RPMI8226 (cell line): Measurements from ENCODE around the gene BCL2L2.

Source experiments
- DNase-seq: peaks from one replicate; pipeline ENCODE4 v3.0.0-alpha.2; 2015

Gene BCL2L2

DNA sequence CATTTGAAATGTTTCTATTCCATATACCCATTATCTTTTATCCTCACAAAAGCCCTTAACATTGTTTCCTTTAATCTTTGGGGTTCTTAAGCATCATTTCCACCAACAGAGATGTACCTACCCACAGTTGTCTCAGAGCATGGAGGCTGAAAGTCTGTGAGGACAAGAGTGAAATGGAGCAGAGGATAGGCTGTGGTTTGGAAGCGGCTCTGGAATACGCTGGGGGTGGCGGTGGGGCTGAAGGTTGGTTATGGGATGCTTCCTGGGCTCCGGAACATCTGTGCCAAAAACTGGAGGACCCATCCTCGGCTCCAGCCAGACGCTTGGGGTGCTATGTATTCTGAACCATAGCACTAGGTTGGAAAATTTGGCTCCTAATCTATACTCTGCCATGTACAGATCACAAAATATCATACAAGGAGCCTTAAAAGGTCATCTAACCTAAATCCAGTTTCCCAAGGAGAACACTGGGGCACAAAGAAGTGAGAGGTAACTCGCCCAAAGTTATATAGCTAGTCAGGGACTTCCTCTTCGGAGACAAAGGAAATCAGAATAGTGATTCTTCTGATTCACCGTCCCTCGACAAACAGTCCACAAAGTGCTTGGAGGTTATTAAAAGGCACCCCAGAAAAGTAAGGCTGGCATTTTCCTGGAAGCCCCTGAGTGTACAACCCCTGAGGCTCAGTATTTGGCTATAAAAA is 6.5 kb upstream of the BCL2L2 start:
- DNase-seq = no peak

DNA sequence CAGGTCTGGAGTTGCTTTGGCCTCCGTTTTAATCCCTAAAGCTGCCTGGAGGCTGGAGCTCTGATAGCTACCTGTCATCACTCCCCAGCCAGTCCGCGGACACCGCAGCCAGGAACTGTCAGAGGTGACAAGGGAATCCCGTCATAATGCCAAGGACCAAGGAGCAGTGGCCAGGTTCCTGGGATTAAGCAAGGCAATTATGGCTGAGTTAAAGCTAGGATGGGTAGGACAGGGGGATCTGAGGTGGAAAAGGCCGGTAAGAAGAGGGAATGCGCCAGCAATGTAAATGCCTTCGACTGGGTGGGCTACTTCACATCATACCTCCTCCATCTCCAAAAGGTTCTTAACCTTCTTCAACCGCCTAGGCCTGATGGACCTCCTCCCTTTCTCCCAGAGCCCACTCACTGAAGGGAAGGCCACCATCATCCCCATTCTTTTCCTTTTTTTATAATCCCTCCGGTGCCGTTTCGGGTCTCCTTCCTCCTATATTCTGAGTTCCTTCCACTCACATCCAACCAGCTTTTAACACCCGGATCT is 5.9 kb upstream of the BCL2L2 start:
- DNase-seq = peak; percentile 8

- DNase-seq = peak; percentile 97
Measured at GRCh38 chr14:23301288-23301968, 5.2 kb upstream of the BCL2L2 start.

DNA sequence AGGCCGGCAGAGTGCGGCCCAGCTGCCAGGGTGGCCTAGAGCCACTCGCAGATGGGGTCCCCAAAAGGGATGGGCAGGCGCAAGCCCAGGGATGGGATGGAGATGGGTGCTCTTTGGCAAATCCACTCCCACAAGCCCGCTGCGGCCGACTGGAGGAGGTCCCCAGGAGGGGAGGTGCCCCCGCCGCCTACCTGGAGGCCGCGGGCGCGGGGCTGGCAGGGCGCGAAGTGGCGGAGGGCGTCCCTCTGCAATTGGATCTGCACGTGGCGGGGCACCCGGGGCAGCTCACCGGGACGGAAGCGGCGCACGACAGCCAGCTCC is 4.7 kb upstream of the BCL2L2 start:
- DNase-seq = no peak

- peak; percentile 88 for DNase-seq
Measured at GRCh38 chr14:23302290-23303225, 4.1 kb upstream of the BCL2L2 start, which contains the start of gene PPP1R3E. Gene PPP1R3E, minus strand, starts transcription at chr14:23302859. Its CDS starts 283 bp downstream, at chr14:23302576.

GRCh38 chr14:23307146-23307530 is 505 bp downstream of the BCL2L2 start:
- no peak for DNase-seq

DNA sequence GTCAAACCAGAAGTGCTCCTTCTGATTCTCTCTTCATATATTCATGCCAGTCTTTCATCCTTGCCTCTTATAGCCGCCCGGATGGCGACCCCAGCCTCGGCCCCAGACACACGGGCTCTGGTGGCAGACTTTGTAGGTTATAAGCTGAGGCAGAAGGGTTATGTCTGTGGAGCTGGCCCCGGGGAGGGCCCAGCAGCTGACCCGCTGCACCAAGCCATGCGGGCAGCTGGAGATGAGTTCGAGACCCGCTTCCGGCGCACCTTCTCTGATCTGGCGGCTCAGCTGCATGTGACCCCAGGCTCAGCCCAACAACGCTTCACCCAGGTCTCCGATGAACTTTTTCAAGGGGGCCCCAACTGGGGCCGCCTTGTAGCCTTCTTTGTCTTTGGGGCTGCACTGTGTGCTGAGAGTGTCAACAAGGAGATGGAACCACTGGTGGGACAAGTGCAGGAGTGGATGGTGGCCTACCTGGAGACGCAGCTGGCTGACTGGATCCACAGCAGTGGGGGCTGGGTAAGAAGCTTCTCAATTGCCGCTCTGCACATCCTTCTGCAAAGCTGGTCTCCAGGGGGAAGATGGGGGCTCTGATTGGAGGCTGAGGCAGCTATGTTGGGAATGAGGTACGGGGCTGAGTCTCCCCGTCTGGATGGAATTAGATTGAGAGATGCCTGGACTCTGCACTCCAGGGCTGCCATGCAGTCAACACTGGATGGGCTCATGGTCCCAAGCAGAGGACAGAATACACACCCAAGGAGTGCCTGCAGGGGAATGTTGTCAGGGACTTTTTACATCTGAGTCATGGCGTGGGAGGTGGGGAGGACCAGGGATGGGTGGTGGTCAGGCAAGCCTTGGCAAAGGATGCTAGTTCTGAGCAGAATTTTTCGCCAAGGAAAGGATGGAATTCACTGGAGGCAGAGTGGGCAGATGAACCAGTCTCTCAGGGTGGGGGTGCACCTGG is 1.3 kb downstream of the BCL2L2 start:
- no peak for DNase-seq

DNA sequence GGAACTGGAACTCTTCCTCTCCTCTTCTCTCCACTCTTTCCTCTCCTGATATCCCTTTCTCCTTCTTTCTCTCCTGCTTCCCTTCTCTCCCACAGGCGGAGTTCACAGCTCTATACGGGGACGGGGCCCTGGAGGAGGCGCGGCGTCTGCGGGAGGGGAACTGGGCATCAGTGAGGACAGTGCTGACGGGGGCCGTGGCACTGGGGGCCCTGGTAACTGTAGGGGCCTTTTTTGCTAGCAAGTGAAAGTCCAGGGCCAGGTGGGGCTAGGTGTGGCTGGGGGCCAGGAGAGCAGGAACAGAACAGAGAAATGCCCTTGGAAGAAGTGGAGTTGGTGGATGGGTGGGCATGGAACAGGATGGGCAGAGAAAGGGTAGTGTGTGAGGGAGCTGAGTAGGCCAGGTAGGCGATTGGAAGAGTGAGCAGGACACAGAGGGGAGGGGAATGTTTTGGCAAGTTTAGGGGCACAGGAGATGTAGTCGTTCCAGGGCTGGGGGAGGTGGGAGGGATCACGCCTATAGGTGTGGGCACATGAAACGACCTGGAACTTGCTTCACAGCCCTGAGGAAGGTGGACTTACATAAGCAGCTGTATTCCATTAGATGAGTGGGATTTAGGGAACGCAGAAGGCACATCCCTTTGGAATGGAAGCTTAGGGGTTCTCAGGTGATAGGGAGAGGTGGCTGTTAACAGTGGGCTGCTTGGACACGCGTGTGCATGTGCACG is 2.2 kb downstream of the BCL2L2 start:
- no peak for DNase-seq

- DNase-seq = no peak
Measured at GRCh38 chr14:23310546-23310945, 3.9 kb downstream of the BCL2L2 start.

DNA sequence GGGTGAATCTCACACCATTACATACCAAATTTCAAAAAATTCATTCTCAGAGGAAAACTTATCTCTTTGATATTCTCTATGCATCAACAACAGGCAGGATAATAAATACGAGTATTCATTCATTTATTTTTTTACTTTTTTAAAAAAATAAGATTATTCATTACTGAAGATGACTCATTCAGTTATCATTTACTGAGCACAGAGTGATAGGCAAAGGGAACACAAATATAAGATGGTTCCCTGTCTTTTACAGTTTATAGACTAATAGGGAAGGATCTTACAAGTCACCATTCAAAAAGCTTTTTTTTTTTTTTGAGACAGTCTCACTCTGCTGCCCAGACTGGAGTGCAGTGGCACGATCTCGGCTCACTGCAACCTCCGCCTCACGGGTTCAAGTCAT is 9.7 kb downstream of the BCL2L2 start:
- no peak for DNase-seq

DNA sequence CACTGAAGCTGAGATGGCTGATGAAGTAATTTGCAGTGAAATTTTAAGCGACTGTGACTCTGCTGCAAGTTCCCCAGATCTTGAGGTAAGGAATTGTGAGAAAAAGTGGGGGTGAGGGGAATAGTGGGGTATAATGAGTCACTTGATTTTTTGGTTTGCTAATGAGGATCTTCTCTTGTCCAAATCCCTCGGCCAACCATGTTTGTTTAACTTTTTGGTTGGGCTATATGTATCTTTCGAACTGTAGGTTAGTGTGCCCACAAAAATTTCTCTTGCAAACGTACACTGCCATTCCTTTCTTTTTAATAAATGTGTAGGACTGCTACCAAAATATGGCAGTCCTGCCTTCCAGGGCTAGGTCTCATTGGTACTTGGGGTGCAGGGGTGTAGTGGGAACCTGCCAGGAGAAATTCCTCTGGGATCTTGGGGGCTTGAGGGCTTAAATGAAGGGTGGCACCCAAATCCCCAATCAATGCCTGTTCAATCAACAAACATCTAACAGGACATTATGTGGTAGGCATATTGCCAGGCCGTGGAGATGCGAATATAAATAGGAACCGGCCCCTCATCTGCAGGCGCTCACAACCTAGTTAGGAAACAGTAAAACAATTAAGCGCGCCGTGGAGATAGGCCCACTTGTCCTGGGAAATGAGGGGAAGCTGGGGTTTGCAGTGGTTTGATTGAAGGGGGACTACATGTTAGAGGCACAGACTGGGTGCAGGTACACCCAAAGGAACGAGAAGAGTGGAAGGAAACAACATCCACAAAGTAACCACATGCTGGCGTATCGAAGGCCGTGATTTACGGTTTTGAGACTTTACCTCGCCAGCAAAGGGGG is 13.3 kb downstream of the BCL2L2 start:
- DNase-seq = no peak

- peak; percentile 97 for DNase-seq
Measured at GRCh38 chr14:23320584-23321571, 14.2 kb downstream of the BCL2L2 start, which contains the start of gene PABPN1. Gene PABPN1, plus strand, starts transcription at chr14:23321457. Its CDS starts 13 bp downstream, at chr14:23321470.

DNA sequence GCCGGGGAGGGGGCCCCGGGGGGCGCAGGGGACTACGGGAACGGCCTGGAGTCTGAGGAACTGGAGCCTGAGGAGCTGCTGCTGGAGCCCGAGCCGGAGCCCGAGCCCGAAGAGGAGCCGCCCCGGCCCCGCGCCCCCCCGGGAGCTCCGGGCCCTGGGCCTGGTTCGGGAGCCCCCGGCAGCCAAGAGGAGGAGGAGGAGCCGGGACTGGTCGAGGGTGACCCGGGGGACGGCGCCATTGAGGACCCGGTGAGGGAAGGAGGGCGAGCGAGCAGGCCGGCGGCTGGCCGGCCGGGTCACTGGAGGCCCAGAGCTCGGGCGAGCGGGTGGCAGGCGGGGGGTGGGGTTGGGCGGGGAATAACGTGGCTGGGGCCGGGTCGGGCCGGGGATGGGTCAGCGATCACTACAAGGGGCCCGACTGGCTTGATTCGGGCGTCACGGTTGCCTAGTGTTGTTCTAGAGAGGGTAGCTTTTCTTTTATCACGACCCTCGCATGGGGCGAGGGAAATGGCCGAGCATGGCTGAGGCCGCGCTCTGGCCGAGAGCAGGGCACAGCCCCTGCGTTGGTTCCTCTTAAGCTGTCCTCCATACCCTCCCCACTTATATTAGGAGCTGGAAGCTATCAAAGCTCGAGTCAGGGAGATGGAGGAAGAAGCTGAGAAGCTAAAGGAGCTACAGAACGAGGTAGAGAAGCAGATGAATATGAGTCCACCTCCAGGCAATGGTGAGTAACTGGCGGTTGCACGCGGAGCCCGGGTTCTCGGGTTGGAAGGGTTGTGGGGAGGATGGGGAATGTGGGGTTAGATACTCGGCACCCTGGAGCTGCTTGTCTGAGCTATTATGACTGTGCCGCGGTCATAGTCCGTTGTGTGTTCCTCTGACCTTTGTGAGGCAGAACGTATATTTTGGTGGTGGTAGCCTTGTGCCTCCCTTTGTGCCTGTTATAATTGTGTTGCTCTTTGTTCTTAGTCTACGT is 15.2 kb downstream of the BCL2L2 start:
- peak; percentile 26 for DNase-seq

- no peak for DNase-seq
Measured at GRCh38 chr14:23322568-23323517, 16.2 kb downstream of the BCL2L2 start.

GRCh38 chr14:23323838-23324454 is 17.3 kb downstream of the BCL2L2 start:
- no peak for DNase-seq

DNA sequence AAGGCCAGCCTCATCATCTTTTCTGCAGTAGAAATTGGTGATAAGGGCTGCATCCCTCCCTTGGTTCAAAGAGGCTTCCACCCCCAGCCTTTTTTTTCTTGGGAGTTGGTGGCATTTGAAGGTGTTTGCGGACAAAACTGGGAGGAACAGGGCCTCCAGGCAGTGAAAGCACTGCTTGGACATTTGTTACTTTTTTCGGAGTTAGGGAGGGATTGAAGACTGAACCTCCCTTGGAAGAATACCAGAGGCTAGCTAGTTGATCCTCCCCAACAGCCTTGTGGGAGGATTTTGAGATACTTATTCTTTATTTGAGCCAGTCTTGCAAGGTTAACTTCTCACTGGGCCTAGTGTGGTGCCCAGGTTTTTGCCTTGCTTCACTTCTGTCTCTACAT is 17.8 kb downstream of the BCL2L2 start:
- no peak for DNase-seq
